Fibroblast of the conjunctiva (primary cell): ENCODE data around the gene SENP5.
A peak's percentile ranks its signal among the peaks of the same experiment; 100 is the strongest.

Source experiments
- DNase-seq: peaks from one replicate; pipeline ENCODE4 v3.0.0-alpha.2; 2010; ENCODE audit warnings: low read depth

The SENP5 gene

DNA sequence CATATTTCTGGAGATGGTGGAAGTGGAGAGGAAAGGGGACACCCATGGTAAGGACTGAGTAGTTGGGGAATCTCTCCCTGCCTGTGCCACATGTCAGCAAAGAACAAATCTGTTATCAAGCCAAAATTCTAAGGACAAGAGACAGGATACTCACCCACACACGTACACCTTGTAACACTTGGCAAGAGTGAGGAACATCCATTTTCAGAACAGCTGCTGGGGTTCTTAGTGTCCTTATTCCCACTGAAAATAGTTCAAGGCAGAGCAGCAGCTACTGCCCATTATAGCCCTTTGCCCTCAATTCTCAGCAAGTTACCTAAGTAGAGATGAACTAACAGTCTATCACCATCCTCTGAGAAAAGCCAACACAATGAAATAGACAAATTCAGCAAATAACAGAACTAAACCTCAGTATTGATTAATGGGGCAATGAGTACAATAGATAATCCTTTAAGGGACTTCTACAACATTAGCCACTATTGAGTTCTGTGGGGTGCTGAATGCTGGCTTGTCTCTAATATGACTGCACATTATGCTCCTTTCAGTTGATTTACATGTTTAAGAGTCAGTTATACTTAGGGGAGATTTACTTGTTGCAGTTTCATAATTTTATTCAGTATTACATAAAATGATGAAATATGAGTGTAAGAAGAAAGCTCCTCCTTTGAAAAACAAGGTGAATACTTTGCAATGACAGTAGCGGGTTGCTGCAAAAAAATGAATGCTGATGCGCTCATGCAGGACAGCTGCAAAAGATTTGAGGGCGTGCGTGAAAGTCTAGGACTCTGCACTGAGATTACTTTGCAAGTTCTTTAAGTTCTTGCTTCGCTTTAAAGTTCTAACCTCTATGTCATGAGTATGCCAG lies 22.4 kb downstream of the SENP5 start:
- DNase-seq = peak; percentile 56

- DNase-seq = no peak
These were observed 27.0 kb downstream of the SENP5 start for GRCh38 chr3:196894557-196895295.

DNA sequence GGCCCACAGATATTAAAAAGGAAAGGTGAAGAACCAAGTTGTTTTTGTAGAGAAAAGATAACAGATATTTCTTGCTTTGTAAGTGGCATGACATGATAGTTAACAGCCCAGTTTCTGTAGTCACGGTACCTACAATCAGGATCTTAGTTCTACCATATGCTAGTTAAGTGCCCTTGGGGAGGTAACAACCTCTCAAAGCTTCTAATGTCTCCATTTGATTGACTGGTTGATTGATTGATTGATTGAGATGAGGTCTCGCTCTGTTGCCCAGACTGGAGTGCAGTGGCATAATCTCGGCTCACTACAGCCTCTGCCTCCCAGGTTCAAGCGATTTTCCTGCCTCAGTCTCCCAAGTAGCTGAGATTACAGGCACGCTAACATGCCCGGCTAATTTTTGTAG lies 28.5 kb downstream of the SENP5 start:
- no peak for DNase-seq

DNA sequence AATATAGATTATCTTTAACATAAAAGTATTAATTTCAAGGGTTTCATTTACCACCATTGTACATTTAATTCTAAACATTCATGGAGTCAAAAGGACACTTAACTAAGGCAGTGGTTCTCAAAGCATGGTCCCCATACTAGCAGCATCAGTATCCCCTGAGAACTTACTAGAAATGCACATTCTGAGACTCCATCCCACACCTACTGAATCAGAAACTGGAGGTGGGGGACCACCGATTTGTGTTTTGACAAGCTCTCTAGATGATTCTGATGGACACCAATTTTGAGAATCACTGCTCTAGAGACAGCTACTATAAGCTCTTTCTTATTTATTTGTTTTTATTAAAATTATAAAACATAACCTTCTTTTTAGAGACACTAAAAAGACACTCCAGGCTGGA lies 34.0 kb downstream of the SENP5 start:
- DNase-seq = no peak

GRCh38 chr3:196902296-196902695 lies 34.6 kb downstream of the SENP5 start:
- DNase-seq = no peak

GRCh38 chr3:196903740-196904139 lies 36.0 kb downstream of the SENP5 start:
- DNase-seq = no peak

DNA sequence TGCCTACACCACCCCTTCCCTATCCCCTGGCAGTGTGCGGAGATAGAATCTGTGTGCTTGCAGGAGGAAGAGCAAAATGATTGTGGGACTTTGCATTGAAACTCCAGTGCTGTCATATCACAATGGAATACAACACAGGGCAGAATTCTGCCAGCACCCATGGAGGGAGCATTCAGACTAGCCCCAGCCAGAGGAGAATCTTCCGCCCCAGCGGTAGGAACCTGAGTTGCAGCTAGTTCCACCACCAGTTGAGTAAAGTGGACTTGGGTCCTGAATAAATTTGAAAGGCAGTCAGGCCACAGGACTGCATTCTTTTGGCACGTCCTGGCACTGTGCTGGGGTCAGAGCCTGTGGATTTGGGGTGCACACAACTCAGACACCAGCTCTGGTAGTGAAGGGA lies 47.1 kb downstream of the SENP5 start:
- no peak for DNase-seq

DNA sequence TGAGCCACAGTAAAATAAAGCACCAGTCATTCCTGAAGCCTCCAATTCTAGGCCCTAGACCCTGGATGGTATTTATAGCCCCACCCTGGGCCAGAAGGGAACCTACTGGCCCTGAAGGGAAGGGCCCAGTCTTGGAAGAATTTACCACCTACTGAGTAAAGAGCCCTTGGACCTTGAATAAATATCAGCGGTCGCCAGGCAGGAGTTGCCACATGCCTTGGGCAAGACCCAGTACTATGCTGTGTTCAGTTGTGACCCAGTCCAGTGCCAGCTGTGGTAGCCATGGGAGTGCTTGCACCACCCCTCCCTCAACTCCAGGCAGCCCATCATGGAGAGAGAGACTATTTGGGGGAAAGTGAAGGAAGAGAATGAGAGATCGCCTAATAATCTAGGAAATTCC lies 47.7 kb downstream of the SENP5 start:
- no peak for DNase-seq

GRCh38 chr3:196916221-196916620 lies 48.5 kb downstream of the SENP5 start:
- no peak for DNase-seq

DNA sequence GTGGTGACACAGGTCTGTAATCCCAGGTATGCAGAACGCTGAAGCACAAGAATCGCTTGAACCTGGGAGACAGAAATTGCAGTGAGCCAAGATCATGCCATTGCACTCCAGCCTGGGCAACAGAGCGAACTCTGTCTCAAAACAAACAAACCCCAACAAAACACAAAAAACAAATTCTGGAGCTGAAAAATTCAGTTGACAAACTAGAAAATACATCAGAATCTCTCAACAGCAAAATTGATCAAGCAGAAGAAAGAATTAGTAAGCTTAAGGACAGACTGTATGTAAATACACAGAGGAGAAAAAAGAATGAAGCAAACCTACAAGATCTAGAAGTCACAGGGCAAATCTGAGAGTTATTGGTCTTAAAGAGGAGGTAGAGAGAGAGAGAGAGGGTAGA lies 49.3 kb downstream of the SENP5 start:
- no peak for DNase-seq

GRCh38 chr3:196918968-196919367 lies 51.2 kb downstream of the SENP5 start:
- DNase-seq = no peak

DNA sequence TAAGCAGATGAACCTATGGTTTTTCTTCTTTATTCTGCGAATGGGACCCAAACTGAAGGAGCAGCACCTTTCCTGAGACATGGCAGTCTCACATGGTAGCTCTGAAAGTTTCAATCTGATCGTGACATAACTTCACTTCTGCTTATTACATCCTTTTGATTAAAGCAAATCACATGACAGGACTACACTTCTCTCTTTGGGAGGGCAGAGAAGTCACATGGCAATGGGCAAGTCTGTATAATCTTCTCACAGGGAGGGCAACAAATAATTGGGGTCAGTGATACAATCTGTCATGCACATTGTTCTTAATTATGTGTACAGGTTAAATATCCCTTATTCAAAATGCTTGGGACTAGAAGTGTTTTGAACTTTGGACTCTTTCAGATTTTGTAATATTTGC lies 53.0 kb downstream of the SENP5 start:
- no peak for DNase-seq

DNA sequence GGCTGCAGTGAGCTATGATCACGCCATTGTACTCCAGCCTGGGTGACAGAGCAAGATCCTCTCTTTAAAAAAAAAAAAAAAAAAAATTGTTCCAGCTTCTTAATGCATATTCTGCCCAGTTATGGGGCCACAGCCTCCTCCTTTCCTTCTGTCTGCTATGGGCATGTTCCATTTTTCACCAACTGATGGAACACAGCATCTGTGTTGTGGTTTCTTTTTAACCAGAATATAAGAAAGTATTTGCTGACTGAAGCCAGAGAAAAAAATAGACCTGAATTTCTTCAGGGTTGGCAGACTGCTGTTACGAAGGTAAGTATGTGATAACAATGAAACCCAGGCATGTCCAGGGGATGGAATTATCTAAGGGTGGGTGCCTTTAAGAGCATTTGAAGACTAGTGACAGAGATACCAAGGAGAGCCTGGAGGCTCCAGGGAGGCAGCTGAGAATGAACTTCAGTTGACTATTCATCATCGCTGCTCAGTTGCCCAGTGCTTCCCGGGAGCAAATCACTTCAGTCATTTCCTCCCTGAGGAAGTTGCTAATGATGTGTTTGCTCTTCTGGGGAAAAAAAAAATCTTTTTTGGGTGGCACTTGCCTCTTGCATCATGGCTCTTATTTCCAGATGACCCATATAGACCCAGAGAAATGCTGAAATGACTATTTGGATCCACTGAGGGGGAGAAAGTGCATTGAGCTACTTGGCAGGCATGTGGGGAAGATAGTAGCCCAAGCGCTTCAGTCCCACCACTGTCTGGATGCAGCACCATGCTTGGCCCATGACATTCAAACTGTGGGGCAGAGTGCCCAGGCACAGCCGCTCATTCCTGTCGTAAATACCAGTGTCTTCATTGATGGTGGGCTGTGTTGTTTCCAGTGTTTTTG lies 60.1 kb downstream of the SENP5 start:
- no peak for DNase-seq

GRCh38 chr3:196931157-196931556 lies 63.4 kb downstream of the SENP5 start:
- DNase-seq = no peak

- no peak for DNase-seq
These were observed 64.3 kb downstream of the SENP5 start for GRCh38 chr3:196931828-196932587.

- no peak for DNase-seq
These were observed 64.9 kb downstream of the SENP5 start for GRCh38 chr3:196932600-196932999.

DNA sequence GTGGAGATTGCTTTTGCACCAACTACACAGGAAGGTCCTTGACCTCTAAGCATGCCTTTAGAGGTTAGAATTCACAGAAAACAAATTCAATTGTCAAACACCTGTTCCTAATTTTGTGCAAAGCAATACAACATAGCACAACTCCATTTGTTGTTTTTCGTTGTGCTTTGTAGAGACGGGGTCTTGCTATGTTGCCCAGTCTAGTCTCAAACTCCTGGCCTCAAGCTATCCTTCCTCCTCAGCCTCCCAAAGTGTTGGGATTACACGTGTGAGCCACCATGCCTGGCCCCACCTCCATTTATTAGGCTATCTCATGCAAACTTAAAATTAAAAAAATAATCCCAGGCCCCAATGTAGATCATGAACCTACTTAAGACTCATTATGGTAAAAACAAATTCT lies 68.6 kb downstream of the SENP5 start:
- no peak for DNase-seq

DNA sequence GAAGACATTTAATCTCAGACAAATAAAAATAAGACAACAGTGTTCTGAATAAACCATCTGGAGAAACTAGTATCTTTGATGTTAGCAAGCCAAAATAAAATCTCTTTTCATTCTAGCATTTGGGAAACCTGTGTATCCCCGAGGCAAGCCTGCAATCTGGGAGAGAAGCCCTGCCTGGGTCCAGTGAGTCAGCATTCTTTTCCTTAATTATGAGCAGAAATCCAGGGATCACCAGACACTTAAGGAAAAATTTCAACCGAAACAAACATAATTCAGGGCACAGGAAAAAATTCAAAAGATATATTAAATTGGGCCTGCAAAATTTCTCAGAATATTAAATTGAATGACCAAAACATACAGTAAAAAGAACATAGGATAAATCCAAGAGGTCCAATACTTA lies 70.4 kb downstream of the SENP5 start:
- DNase-seq = no peak

DNA sequence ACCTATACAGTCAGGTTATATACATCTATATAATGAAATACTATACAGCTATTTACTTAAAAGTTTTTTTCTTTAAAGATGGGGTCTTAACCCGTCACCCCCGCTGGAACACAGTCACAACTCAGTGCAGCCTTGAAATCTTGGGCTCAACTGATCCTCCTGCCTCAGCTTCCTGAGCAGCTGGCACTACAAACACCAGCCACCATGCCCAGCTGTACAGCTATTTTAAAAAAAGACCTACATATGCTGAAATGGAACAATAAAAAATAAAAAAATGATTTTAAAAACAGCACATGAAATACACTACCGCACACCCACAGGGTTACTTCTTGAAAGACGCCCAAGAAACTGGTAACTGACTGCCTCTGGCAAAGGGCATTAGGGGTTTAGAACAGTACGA lies 70.9 kb downstream of the SENP5 start:
- no peak for DNase-seq

GRCh38 chr3:196941729-196942225 lies 74.1 kb downstream of the SENP5 start:
- DNase-seq = no peak

DNA sequence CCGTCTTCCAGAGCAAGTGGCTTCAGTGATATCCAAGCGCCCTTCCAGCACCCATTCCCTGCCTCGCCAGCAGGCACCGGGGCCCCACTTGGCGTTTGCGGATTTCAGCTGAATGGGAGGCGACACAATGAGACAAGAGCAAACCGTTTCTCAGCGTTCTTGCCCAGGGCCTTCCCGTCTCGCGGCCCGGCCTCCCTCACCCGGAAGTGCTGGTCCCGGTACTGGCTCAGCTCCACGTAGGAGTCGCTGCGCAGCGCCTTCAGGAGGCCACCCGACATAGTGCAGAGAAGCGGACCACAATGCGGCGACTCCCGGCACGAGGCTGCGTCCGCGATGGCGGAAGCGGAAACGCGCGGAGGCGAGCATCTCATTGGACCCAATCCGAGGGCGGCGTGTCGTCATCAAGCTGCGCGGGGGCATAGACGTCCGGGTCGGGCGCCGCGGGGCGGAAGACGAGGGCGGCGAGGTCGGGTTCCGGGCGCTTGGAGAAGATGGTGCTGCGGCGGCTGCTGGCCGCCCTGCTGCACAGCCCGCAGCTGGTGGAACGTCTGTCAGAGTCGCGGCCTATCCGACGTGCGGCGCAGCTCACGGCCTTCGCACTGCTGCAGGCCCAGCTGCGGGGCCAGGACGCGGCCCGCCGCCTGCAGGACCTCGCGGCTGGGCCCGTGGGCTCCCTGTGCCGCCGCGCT lies 74.7 kb downstream of the SENP5 start, which contains the start of gene NCBP2:
Gene NCBP2 (minus strand): TSS at position 303 of the 689 bp plus-strand sequence. CDS start 25 bp downstream, at position 278.
- peak; percentile 96 for DNase-seq
